Esophagus (tissue), 2 donors: ENCODE measurements around the gene B9D1. TPM values are rescaled to one million over a fixed set of nuclear protein-coding genes. Genes with fewer than 3 reads are reported as not detected.

Experiments
- H3K27ac ChIP-seq, 2 donors: one replicate each; pipeline ENCODE4 v1.5.1; 2013; ENCODE audit warnings: low read depth in 2 of 2, mild to moderate bottlenecking in 2 of 2, inconsistent platforms in 1 of 2, low read length in 1 of 2, moderate library complexity in 1 of 2
- H3K27me3 ChIP-seq, 2 donors: one replicate each; pipeline ENCODE4 v1.6.1; 2013; ENCODE audit warnings: low read length in 2 of 2, control low read depth in 1 of 2, mild to moderate bottlenecking in 1 of 2; ENCODE audit not compliant: insufficient read depth in 2 of 2, control insufficient read depth in 1 of 2
- H3K36me3 ChIP-seq, 2 donors: one replicate each; pipeline ENCODE4 v1.6.1; 2013; ENCODE audit warnings: low read length in 1 of 2; ENCODE audit not compliant: control insufficient read depth in 2 of 2, insufficient read depth in 2 of 2
- H3K4me1 ChIP-seq, 2 donors: one replicate each; pipeline ENCODE4 v1.6.1; 2013; ENCODE audit warnings: low read length in 1 of 2; ENCODE audit not compliant: control insufficient read depth in 2 of 2, insufficient read depth in 2 of 2
- H3K4me3 ChIP-seq, 2 donors: one replicate each; pipeline ENCODE4 v1.5.1; 2013; ENCODE audit warnings: low read length in 2 of 2, mild to moderate bottlenecking in 2 of 2, low read depth in 1 of 2, moderate library complexity in 1 of 2
- H3K9me3 ChIP-seq, 2 donors: one replicate each; pipeline ENCODE4 v1.6.1; 2013; ENCODE audit warnings: mild to moderate bottlenecking in 2 of 2, low read depth in 1 of 2, low read length in 1 of 2, moderate library complexity in 1 of 2; ENCODE audit not compliant: control insufficient read depth in 2 of 2, insufficient read depth in 1 of 2
- WGBS, 2 donors: extraction: QIAGEN DNeasy Blood & Tissue Kit; methylation state at CpG; one replicate each; pipeline ENCODE4 v1.1.7; 2013; 5-methylcytosine and 5-hydroxymethylcytosine counted together
- polyA plus RNA-seq, 2 donors: library from polyadenylated mRNA; stranded (reverse); fragments of 200-250 nt; gene quantifications; one replicate each; pipeline ENCODE4 v1.2.3, GENCODE V29; 2013
- donor health status: healthy with polysubstance abuse.
- donor health status: Bipolar disorder and iron deficiency.

B9D1 gene
- polyA plus RNA-seq, 2 donors, result 8.2 to 11.5 TPM

DNA sequence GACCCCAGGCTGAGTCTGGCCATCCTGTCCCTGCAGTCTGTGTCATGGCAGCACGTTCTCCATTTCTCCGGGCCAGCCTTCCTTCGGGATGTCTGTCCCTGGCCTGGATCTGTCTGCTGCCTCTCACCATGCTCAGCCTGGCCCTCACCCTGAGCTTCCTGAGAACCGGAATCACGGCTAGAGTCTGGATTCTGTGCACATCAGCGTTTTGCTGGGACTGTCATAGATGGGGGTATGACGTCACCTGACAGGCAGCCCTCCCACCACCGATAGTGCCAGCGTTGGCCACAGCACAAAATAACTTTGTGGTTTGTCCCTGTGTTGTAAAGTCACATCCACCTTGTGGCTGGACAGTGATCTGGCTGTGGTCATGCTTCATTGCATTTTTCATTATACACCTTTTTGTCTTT, 59.2 kb downstream of the B9D1 start:
- Histone ChIP-seq H3K27ac (no peak overlapping the region), H3K4me3 (no peak overlapping the region), H3K9me3 (no peaks in the 10 kb centered on the region), H3K4me1 (peaks cover 5 to 17% of the 10 kb centered on the region in 2 donors), H3K27me3 (no peaks in the 10 kb centered on the region), H3K36me3 (peaks cover 3 to 27% of the 10 kb centered on the region in 2 donors)
- WGBS, 2 donors, result 81 to 84% methylated on average over 9 of the region's 9 CpGs

DNA sequence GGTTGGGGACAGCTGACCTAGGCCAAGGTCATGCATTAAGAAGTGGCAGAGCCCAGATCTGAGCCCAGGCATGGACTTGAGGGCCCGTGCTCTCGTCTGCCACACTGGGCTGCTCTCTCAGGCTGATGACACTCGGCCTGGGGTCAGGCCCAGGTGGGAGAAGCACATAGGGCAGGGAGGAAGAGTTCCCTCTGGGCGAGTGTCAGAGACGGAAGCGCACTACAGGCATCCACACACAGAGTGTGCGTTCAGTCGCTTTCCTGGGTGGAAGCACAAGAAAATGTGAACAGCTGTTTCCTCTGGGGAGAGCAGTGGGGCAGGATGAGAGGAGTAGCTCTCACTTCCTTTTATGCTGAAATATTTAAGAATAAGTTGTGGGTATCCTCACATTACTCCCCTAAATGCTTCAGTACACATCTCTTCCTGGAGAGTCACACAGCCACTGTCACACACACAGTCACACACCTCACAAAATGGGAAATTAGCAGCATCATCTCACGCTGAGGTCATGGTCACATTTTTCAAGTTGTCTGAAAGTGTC, 59.7 kb downstream of the B9D1 start:
- Histone ChIP-seq H3K4me1 (peaks cover 5 to 17% of the 10 kb centered on the region in 2 donors), H3K9me3 (no peaks in the 10 kb centered on the region), H3K27ac (no peak overlapping the region), H3K27me3 (no peaks in the 10 kb centered on the region), H3K4me3 (no peak overlapping the region), H3K36me3 (peaks cover 3 to 27% of the 10 kb centered on the region in 2 donors)
- 77 to 80% methylated on average over 9 of the region's 9 CpGs for WGBS, 2 donors

DNA sequence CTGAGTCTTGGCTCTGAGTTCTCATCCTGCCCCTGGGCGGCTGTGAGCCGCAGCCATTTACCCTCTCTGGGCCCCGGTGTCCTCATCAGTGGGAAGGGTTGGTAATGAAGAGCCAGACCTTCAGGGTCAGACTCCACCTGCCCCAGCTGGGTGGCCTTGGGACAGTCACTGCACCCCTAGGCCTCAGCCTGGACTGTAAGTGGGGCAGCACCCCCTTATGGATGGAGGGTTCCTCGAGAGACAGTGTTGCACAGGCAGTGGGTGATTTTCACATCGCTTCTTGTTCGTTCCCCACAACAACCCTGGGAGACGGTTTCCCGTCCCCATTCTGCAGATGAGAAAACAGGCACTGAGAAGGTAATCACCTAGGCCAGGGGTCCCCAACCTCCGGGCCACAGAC, 60.5 kb downstream of the B9D1 start:
- WGBS, 2 donors, result 89 to 91% methylated on average over 9 of the region's 9 CpGs
- H3K4me1 ChIP-seq, result peaks cover 5 to 20% of the 10 kb centered on the region in 2 donors
- peak overlapping the region; percentile 35 to 74 for H3K27ac ChIP-seq
- H3K4me3 ChIP-seq, result no peak overlapping the region
- no peaks in the 10 kb centered on the region for H3K27me3 ChIP-seq
- peaks cover 3 to 27% of the 10 kb centered on the region in 2 donors for H3K36me3 ChIP-seq
- no peaks in the 10 kb centered on the region for H3K9me3 ChIP-seq

DNA sequence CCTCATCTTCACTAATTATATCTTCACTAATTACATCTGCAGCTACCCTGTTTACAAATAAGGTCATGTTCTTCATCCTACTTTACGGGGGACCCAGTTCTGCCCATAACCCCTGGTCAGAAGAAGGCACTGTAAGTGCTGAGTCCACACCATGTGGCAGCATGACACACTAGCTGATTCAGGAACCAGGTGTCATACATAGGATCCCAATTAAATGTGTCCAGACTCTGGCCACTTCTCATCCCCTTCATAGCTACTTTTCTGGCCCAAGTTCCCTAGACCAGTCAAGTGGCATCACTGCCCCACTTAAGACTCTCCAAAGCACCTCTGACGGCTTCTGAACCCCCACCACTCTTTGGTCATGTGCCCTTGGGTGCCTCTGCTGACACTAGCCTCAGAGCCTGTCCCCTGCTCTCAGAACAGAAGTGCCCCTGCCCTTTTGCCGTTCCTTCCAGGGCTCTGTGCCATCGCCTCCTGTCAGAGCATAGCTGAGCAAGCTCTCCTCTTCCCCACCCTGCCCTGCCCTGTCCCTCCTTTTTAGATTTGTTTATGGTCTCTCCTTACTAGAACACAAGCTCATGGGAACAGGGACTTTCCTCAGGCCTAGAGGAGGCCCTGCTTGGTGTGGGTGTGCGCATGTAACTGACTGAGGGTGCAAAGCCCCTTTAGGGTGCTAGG, 61.1 kb downstream of the B9D1 start:
- 66 to 77% methylated on average over 5 of the region's 5 CpGs for whole genome bisulfite sequencing, 2 donors
- H3K27me3 ChIP-seq, result no peaks in the 10 kb centered on the region

DNA sequence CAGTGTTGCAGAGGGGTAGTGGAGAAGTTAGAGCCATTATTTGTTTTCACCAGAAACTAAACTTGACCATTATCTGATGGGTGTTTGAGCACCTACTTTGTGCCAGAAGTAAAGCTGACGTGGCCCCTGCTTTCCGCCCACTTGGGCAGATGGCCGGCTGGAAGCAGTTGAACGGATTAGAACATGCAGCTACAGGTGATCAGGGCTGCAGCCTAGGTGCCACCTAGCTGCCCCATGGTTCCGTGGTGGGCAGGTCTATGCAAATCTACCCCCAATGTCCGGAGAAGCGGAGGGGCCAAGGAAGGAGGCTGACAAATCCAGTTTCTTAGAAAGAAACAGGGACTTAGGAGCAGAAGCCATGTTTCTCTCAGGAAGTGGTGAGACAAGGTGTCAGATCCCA, 62.7 kb downstream of the B9D1 start:
- peaks cover 2 to 22% of the 10 kb centered on the region in 2 donors for H3K36me3 ChIP-seq
- WGBS, 2 donors, result 83 to 87% methylated on average over 7 of the region's 7 CpGs
- no peak overlapping the region for H3K27ac ChIP-seq
- no peaks in the 10 kb centered on the region for H3K27me3 ChIP-seq
- H3K4me1 ChIP-seq, result peaks cover 5 to 20% of the 10 kb centered on the region in 2 donors
- H3K4me3 ChIP-seq, result no peak overlapping the region
- no peaks in the 10 kb centered on the region for H3K9me3 ChIP-seq

More for the DNA sequence above, 61.1 kb downstream of the B9D1 start:
- Histone ChIP-seq H3K36me3 (peaks cover 3 to 25% of the 10 kb centered on the region in 2 donors), H3K27ac (peak overlapping the region; percentile 38 to 74), H3K4me3 (no peak overlapping the region), H3K4me1 (peaks cover 3 to 20% of the 10 kb centered on the region in 2 donors), H3K9me3 (no peaks in the 10 kb centered on the region)

DNA sequence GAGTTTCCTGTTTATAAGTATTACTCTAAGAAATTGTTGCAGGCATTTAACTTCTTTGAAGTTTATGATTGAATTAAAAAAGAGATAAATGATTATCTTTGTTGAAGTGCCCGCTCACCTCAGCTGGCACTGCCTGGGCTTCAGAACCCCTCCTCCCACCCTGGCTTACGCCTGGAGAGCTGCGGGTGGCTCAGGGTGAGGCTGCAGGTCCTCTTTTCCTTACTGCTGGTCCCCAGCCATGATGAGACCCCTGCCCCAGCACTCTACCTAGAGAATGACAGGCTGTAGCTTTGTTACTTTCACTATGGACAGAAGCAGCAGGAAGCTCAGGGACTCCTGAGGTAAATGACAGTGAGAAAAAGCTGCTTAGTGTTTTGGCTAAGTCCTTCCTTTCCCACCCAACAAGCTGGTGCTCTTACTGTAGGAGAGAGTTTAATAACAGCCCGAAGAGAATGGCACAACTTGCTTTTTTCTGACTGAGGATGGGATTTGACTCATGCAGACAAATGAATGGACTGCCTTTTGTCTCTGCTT, 63.2 kb downstream of the B9D1 start:
- 65 to 72% methylated on average over 4 of the region's 4 CpGs for WGBS, 2 donors
- Histone ChIP-seq H3K27me3 (no peaks in the 10 kb centered on the region), H3K9me3 (no peaks in the 10 kb centered on the region), H3K4me1 (peaks cover 5 to 17% of the 10 kb centered on the region in 2 donors), H3K4me3 (no peak overlapping the region), H3K36me3 (peaks cover 0 to 17% of the 10 kb centered on the region in 2 donors), H3K27ac (peak overlapping the region in 1 of 2 donors; percentile 59)

DNA sequence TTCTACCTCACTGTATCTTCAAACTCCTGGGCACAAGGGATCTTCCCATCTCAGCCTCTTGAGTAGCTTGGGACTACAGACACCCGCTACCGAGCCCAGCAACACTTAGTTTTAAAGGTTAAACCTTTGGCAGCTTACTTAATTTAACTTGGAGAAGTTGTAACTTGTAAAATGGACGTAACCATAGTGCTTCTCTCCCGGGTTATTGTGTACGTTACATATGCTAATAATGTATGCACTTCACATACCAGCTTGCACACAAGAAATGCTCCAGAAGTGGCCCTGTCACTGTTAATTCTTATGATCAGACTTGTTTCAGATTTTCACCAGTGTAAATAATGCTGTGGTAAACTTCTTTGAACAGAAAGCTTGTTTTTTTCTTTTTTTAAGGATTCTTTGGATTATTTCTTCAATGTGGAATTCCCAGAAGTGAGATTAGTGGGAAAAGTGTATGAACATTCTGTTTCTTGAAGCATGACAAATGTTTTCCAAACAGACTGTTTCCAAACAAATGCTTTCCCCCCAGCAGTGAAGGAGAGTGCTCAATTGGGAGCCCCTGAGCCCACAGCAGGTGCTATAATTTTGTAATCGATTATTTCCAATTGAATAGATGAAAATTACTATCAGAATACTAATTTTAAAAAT, 63.8 kb downstream of the B9D1 start:
- peaks cover 0 to 14% of the 10 kb centered on the region in 2 donors for H3K36me3 ChIP-seq
- no peaks in the 10 kb centered on the region for H3K27me3 ChIP-seq
- no peak overlapping the region for H3K4me3 ChIP-seq
- H3K4me1 ChIP-seq, result peaks cover 5 to 17% of the 10 kb centered on the region in 2 donors
- WGBS, 2 donors, result 58 to 65% methylated on average over 6 of the region's 6 CpGs
- H3K9me3 ChIP-seq, result no peaks in the 10 kb centered on the region
- H3K27ac ChIP-seq, result no peak overlapping the region

DNA sequence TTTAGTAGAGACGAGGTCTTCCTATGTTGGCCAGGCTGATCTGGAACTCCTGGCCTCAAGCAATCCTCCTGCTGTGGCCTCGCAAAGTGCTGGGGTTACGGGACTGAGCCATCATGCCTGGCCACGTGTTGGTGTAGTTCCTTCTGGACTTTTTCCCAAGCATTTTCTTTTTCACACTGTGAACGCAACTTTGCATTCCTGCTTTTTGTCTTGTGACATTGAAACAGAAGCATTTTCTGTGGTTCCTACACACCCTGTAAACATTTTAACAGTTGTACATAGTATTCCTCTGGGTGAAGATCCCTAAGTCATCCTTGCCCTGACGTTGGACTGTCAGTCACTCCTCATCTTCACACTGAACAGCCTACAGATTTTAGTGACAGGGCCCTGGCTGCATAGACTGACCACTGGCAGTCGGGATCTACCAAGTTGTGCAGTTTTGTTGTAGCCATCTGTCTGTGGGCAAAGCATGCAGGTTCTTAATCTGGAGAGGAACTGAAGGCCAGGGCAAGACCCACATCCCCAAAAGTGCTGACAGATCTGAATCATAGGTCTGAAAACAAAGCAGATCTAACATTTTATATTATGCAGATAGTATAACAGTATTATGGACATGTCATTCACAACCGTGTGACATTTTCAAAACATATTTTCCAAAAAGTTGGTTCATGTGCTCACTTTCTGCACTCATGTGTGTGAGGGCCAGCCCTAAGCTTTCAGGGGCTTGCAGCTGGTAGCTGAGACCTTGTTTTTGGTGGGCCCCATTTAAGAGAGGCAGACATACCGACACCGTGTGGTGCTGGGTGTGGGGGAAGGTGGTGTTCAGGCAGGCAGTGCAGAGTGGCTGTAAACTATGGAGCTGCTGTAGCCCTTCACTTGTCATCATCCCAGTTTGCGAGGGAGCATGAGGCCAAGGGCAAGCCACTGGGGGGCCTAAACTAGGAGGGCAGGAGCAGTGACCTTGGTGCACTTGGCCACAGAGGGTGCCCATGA, 65.4 kb downstream of the B9D1 start:
- WGBS, 2 donors, result 85 to 87% methylated on average over 11 of the region's 11 CpGs
- Histone ChIP-seq H3K9me3 (no peaks in the 10 kb centered on the region), H3K4me1 (peaks cover 5 to 16% of the 10 kb centered on the region in 2 donors)

More for the DNA sequence above, 65.4 kb downstream of the B9D1 start:
- Histone ChIP-seq H3K4me3 (no peak overlapping the region), H3K27me3 (no peaks in the 10 kb centered on the region), H3K36me3 (peaks cover 0 to 6% of the 10 kb centered on the region in 2 donors), H3K27ac (no peak overlapping the region)
